Neural cell (in vitro differentiated cells): ENCODE data around the gene INTU. TPM values are rescaled to one million over a fixed set of nuclear protein-coding genes. Genes with fewer than 3 reads are reported as not detected.

ENCODE experiments used
- H2AFZ ChIP-seq: fragments of 200-600, 300-800 bp; sonication (generic), shearing (Covaris generic); 2 replicates; pipeline ENCODE4 v1.6.0; 2014; ENCODE audit warnings: low read depth, mild to moderate bottlenecking, antibody characterized with exemption, low read length, moderate library complexity
- H3F3A ChIP-seq: fragments of 200-600 bp; shearing (Covaris generic); 2 replicates; pipeline ENCODE4 v1.6.1; 2016; ENCODE audit warnings: mild to moderate bottlenecking, moderate library complexity, mixed read lengths, antibody characterized with exemption, low read length; ENCODE audit not compliant: insufficient read depth, poor library complexity, severe bottlenecking
- H3K27ac ChIP-seq: fragments of 200-600, 300-800 bp; sonication (generic), shearing (Covaris generic); 2 replicates; pipeline ENCODE4 v1.5.1; 2014; ENCODE audit warnings: mild to moderate bottlenecking, low read length, moderate library complexity
- H3K27me3 ChIP-seq: fragments of 300-800, 200-600 bp; sonication (generic), shearing (Covaris generic); 2 replicates; pipeline ENCODE4 v1.6.0; 2014; ENCODE audit warnings: mild to moderate bottlenecking, low read depth, low read length, moderate library complexity; ENCODE audit not compliant: insufficient read depth
- H3K36me3 ChIP-seq: fragments of 300-800, 200-600 bp; sonication (generic), shearing (Covaris generic); 2 replicates; pipeline ENCODE4 v1.5.1; 2014; ENCODE audit warnings: mild to moderate bottlenecking, antibody characterized with exemption, low read length, moderate library complexity; ENCODE audit not compliant: insufficient read depth
- H3K4me2 ChIP-seq: fragments of 300-800, 200-600 bp; sonication (generic), shearing (Covaris generic); 2 replicates; pipeline ENCODE4 v1.6.0; 2014; ENCODE audit warnings: mild to moderate bottlenecking, low read length
- H3K4me3 ChIP-seq: fragments of 300-800, 200-600 bp; sonication (generic), shearing (Covaris generic); 2 replicates; pipeline ENCODE4 v1.5.1; 2014; ENCODE audit warnings: mild to moderate bottlenecking, low read length, moderate library complexity
- H3K79me2 ChIP-seq: fragments of 200-600 bp; shearing (Covaris generic); replicated peaks from 2 replicates; pipeline ENCODE4 v1.6.0; 2014; ENCODE audit warnings: mild to moderate bottlenecking, low read length, moderate library complexity; ENCODE audit not compliant: insufficient read depth
- H3K9ac ChIP-seq: fragments of 300-800, 200-600 bp; sonication (generic), shearing (Covaris generic); 2 replicates; pipeline ENCODE4 v1.6.1; 2016; ENCODE audit warnings: mild to moderate bottlenecking, low read length, mixed read lengths
- H3K9me2 ChIP-seq: fragments of 200-600 bp; shearing (Covaris generic); 2 replicates; pipeline ENCODE4 v1.6.1; 2016; ENCODE audit warnings: mild to moderate bottlenecking, low read length, mixed read lengths; ENCODE audit not compliant: insufficient read depth
- H3K9me3 ChIP-seq: fragments of 200-600, 300-800 bp; sonication (generic), shearing (Covaris generic); 2 replicates; pipeline ENCODE4 v1.6.1; 2016; ENCODE audit warnings: mild to moderate bottlenecking, mixed run types, low read length, moderate library complexity, mixed read lengths
- H4K20me1 ChIP-seq: fragments of 200-600 bp; shearing (Covaris generic); 2 replicates; pipeline ENCODE4 v1.6.1; 2016; ENCODE audit warnings: mild to moderate bottlenecking, mixed run types; ENCODE audit not compliant: insufficient read depth
- CTCF ChIP-seq: fragments of 450-650 bp; IDR thresholded peaks from 2 replicates; pipeline ENCODE4 v1.5.1; 2014; ENCODE audit warnings: antibody characterized with exemption, mild to moderate bottlenecking, moderate library complexity; ENCODE audit not compliant: poor library complexity, severe bottlenecking
- EP300 ChIP-seq: fragments of 450-650 bp; conservative IDR thresholded peaks from 2 replicates; pipeline ENCODE4 v1.6.1; 2014; ENCODE audit warnings: antibody characterized with exemption, mild to moderate bottlenecking, moderate library complexity; ENCODE audit not compliant: poor library complexity, severe bottlenecking
- EZH2 ChIP-seq: fragments of 200-600, 300-800 bp; shearing (Covaris generic), sonication (generic); IDR thresholded peaks from 2 replicates; pipeline ENCODE4 v1.6.1; 2014; ENCODE audit warnings: antibody characterized with exemption, low read length, borderline replicate concordance, mild to moderate bottlenecking; ENCODE audit not compliant: insufficient read depth, poor library complexity, severe bottlenecking
- MXI1 ChIP-seq: fragments of 450-650 bp; conservative IDR thresholded peaks from 2 replicates; pipeline ENCODE4 v1.6.1; 2014; ENCODE audit warnings: antibody characterized with exemption, mild to moderate bottlenecking; ENCODE audit not compliant: poor library complexity, severe bottlenecking
- POLR2AphosphoS5 ChIP-seq: IDR thresholded peaks from 2 replicates; pipeline ENCODE4 v1.6.1; 2012
- RAD21 ChIP-seq: fragments of 450-650 bp; conservative IDR thresholded peaks from 2 replicates; pipeline ENCODE4 v1.6.1; 2014; ENCODE audit warnings: antibody characterized with exemption, mild to moderate bottlenecking, moderate library complexity
- REST ChIP-seq: IDR thresholded peaks from 2 replicates; pipeline ENCODE4 v1.6.1; 2012; ENCODE audit warnings: borderline replicate concordance
- SMC3 ChIP-seq: fragments of 450-650 bp; conservative IDR thresholded peaks from 2 replicates; pipeline ENCODE4 v1.6.1; 2014; ENCODE audit warnings: antibody characterized with exemption, mild to moderate bottlenecking, moderate library complexity; ENCODE audit not compliant: poor library complexity
- TAF1 ChIP-seq: IDR thresholded peaks from 2 replicates; pipeline ENCODE4 v1.6.1; 2012; ENCODE audit warnings: low read depth
- polyA plus RNA-seq: library from polyadenylated mRNA; depleted of rRNA; stranded (reverse); fragments of >200 nt; gene quantifications from 2 replicates; pipeline ENCODE4 v1.2.3, GENCODE V29; 2014

Gene INTU
- polyA plus RNA-seq, 1 donor from 2014 or later, result 15.7 TPM

- Histone ChIP-seq H3K9me2 (no peaks in the 10 kb centered on the region), H3K4me2 (no peak overlapping the region), H3K79me2 (peaks cover 58% of the 10 kb centered on the region), H2AFZ (no peak overlapping the region), H3K27me3 (no peaks in the 10 kb centered on the region), H3K27ac (no peak overlapping the region), H3K9me3 (no peaks in the 10 kb centered on the region), H3K36me3 (no peaks in the 10 kb centered on the region), H3K9ac (no peak overlapping the region), H4K20me1 (no peaks in the 10 kb centered on the region), H3F3A (no peaks in the 10 kb centered on the region), H3K4me3 (no peak overlapping the region)
- TF ChIP-seq POLR2AphosphoS5 (no peak), EZH2 (no peak), MXI1 (no peak), SMC3 (no peak), EP300 (no peak), TAF1 (no peak), REST (no peak), RAD21 (no peak), CTCF (no peak)
Observed at GRCh38 chr4:127630152-127630551, 2.6 kb upstream of the INTU start.

- TF ChIP-seq MXI1 (no peak), RAD21 (no peak), CTCF (no peak), TAF1 (no peak), POLR2AphosphoS5 (no peak), EZH2 (no peak), EP300 (no peak), REST (no peak), SMC3 (no peak)
- Histone ChIP-seq H3K4me3 (no peak overlapping the region), H3F3A (no peaks in the 10 kb centered on the region), H3K9ac (no peak overlapping the region), H4K20me1 (no peaks in the 10 kb centered on the region), H3K9me2 (no peaks in the 10 kb centered on the region), H3K9me3 (no peaks in the 10 kb centered on the region), H3K4me2 (no peak overlapping the region), H2AFZ (no peak overlapping the region), H3K27ac (no peak overlapping the region), H3K36me3 (no peaks in the 10 kb centered on the region), H3K79me2 (peaks cover 55% of the 10 kb centered on the region), H3K27me3 (no peaks in the 10 kb centered on the region)
Observed at GRCh38 chr4:127631420-127631819, 1.3 kb upstream of the INTU start.
